Fibroblast of pulmonary artery (primary cell): Measurements from ENCODE around the gene SLC7A9.
A peak's percentile ranks its signal among the peaks of the same experiment; 100 is the strongest.

ENCODE experiments used
- DNase-seq: peaks from one replicate; pipeline ENCODE4 v3.0.0-alpha.2; 2010; ENCODE audit warnings: low read depth
- H3K4me3 ChIP-seq: replicated peaks from 2 replicates; pipeline ENCODE4 v1.5.1; 2011; ENCODE audit warnings: low read depth, mild to moderate bottlenecking, control low read depth, low read length, moderate library complexity
- CTCF ChIP-seq: IDR thresholded peaks from 2 replicates; pipeline ENCODE4 v1.5.1; 2011; ENCODE audit warnings: mild to moderate bottlenecking, control low read depth, low read length, inconsistent platforms; ENCODE audit errors: missing control alignments

Gene SLC7A9

GRCh38 chr19:32877323-32877912 is 7.9 kb upstream of the SLC7A9 start:
- DNase-seq = no peak
- H3K4me3 ChIP-seq = no peak overlapping the region
- no peak for TF ChIP-seq CTCF

- no peak for TF ChIP-seq CTCF
- peak; percentile 13 for DNase-seq
- H3K4me3 ChIP-seq = no peak overlapping the region
These were observed 7.3 kb upstream of the SLC7A9 start for GRCh38 chr19:32876919-32877285.

GRCh38 chr19:32876236-32876918 is 6.8 kb upstream of the SLC7A9 start:
- no peak for TF ChIP-seq CTCF
- DNase-seq = no peak
- H3K4me3 ChIP-seq = no peak overlapping the region

- H3K4me3 ChIP-seq = no peak overlapping the region
- no peak for DNase-seq
- no peak for TF ChIP-seq CTCF
These were observed 5.9 kb upstream of the SLC7A9 start for GRCh38 chr19:32875428-32875827.

- H3K4me3 ChIP-seq = no peak overlapping the region
- no peak for TF ChIP-seq CTCF
- no peak for DNase-seq
These were observed 5.0 kb upstream of the SLC7A9 start for GRCh38 chr19:32874605-32875004.

GRCh38 chr19:32873247-32873959 is 3.8 kb upstream of the SLC7A9 start:
- DNase-seq = no peak
- TF ChIP-seq CTCF = no peak
- no peak overlapping the region for H3K4me3 ChIP-seq

- no peak overlapping the region for H3K4me3 ChIP-seq
- no peak for DNase-seq
- no peak for TF ChIP-seq CTCF
These were observed 2.8 kb upstream of the SLC7A9 start for GRCh38 chr19:32872391-32872790.
